Smooth muscle cell of trachea (primary cell): ENCODE data around the gene DPY30. TPM values are rescaled to one million over a fixed set of nuclear protein-coding genes. Genes with fewer than 3 reads are reported as not detected.

ENCODE experiments used
- total RNA-seq: library from RNA; depleted of rRNA; stranded (reverse); fragments of >200 nt; gene quantifications from 2 replicates; pipeline ENCODE4 v1.2.1, GENCODE V29; 2014

The DPY30 gene
- total RNA-seq: 54.7 and 81.6 TPM in 2 replicates

GRCh38 chr2:32039447-32040219 lies at the start of gene DPY30:
DPY30 (minus strand) TSS chr2:32039805; CDS start chr2:32039456, 349 bp downstream.

GRCh38 chr2:32063310-32064020 lies 23.9 kb upstream of the DPY30 start, which contains the start of gene SPAST:
SPAST (plus strand) TSS chr2:32063556; CDS start chr2:32063832, 276 bp downstream.

GRCh38 chr2:32010670-32011484 lies 28.7 kb downstream of the DPY30 start, which contains the start of gene MEMO1:
MEMO1 (minus strand) TSS chr2:32011008; CDS start chr2:32010247, 761 bp downstream.

Other genes starting within 250 kb of the DPY30 start
- 46.4 and 49.1 TPM in 2 replicates for gene MEMO1, start 28.8 kb downstream of the DPY30 start, total RNA-seq
- gene SPAST, start 23.8 kb upstream of the DPY30 start, total RNA-seq: 24.4 and 24.8 TPM in 2 replicates
- gene SLC30A6, start 126.1 kb upstream of the DPY30 start, total RNA-seq: 20.2 and 26.6 TPM in 2 replicates
- gene NLRC4, start 225.1 kb upstream of the DPY30 start, total RNA-seq: not detected in 2 replicates
- 14.1 and 24.9 TPM in 2 replicates for gene YIPF4, start 238.1 kb upstream of the DPY30 start, total RNA-seq